Activated CD8-positive, alpha-beta memory T cell treated with anti-CD3 and anti-CD28 coated beads for 48 hours (primary cell): ENCODE measurements around the gene FJX1.
A peak's percentile ranks its signal among the peaks of the same experiment; 100 is the strongest.
"Not testable (repeated sequence)": the region's sequence is repeated elsewhere in the genome, so short reads cannot be mapped to it uniquely, and the experiment has no call there.

ENCODE experiments used
- DNase-seq, 3 experiments: peaks; one replicate each; pipeline ENCODE4 v3.0.0-alpha.2; 2020; ENCODE audit warnings: low read depth in 2 of 3, low spot score in 2 of 3

The FJX1 gene

DNA sequence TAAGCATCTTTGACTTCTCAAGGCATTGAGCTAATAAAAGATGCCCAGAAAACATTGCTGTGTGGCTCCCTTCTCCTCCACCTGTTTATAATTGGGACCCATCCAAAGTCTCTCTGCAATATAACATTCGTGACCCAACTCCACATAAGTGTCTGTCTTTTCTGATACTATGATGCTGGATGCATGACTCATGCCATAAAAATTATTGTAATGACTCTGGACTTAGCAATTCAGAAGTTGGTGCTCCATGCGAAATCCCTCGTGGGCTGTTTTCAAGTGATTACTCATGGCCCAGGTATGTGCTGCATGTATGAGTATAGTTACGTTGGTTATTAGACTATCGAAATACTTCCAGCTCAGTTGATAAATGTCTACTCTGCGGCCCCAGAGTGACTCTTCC lies 11.7 kb downstream of the FJX1 start:
- DNase-seq: no peak

DNA sequence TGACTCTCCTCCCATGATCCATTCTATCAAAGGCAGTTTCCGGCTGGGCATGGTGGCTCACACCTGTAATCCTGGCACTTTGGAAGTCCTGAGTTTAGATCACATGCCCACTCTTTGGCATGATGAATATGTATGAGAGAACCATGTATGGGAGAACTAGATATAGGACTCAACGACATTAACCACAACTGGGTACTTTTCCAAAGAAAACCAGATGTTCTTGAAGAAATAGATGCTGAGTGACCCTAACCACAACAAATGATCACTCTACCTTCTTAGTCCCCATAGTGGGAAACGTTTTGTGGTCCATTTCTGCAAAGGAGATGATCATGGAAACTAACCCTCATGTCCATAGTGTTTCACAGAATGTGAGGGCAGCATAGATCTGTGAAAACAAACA lies 13.6 kb downstream of the FJX1 start:
- DNase-seq: no peak

GRCh38 chr11:35632301-35632700 lies 14.0 kb downstream of the FJX1 start:
- no peak for DNase-seq

DNA sequence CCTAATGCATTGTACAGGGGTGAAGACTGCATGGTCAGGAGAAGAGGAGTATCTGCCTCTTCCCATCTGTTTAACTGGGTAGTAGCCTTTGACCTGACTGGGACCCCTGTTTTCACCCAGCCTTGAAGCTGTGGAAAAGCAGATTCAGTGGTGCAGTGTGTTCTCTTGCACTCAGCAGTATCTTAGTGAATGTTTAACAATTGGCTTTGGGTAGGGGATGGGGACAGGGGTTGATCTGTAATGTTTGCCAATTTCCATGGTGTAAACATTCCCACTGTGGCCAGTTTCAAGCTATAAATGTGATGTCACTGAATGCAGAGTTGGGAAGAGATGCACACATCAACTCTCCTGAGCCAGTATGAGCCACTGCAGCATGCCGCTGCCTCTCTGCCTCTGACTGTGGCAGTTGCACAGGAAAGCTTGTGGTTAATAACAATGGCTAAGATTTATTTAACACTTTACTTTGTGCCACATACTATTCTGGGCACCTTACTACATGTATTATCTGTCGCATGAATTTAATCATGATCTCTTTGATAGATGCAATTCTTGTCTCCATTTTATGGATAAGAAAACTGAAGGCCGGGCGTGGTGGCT lies 15.7 kb downstream of the FJX1 start:
- no peak for DNase-seq

- no peak for DNase-seq
Observed at GRCh38 chr11:35635933-35636332, 17.7 kb downstream of the FJX1 start.

DNA sequence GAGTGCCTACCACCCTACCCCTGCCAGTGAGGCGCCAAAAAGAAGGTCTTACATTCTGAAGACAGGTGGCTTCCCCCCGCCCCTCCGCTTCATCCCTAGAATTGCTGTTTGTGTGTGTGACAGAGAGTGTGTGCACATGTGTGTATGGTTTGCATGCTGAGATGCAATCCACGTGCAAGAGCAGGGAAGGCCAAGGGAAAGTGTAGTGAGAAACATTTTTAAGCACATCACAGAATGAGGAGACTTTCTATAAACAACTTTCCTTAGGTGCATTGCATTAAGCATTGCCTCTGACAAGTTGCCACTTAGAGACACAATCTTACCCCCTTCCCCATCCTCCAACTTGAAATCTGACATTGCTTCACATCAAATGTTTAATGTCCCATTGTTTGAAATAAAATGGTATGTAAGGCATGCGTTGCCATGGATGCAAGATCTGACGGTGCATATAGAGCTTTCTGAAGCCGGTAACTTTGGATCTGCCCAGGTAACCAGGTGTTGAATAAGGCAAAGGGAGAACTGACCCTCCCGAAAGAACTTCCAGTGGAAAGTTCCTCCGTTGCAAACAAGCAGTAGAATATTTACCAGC lies 21.4 kb downstream of the FJX1 start:
- DNase-seq: no peak

- no peak for DNase-seq
Observed at GRCh38 chr11:35641171-35641897, 23.1 kb downstream of the FJX1 start.

DNA sequence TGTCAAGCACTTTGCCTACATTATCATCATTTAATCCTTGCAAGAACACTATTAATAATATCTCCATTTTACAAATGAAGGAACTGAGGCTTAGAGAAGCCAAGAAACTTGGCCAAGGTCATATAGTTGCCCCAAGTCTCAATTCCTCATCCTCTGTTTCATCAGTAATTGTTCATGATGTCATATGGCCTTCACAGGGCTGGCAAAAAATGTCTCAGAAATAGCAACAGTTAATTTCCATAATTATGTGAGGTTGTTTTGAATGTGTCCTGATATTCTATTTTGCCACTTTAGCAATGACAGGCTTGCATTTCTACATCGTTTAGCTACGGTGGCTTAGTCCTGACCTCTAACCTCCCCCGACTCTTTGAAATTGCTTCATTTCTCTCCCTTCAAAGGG lies 23.7 kb downstream of the FJX1 start:
- DNase-seq: no peak

GRCh38 chr11:35647421-35648093 lies 29.3 kb downstream of the FJX1 start:
- DNase-seq: no peak

DNA sequence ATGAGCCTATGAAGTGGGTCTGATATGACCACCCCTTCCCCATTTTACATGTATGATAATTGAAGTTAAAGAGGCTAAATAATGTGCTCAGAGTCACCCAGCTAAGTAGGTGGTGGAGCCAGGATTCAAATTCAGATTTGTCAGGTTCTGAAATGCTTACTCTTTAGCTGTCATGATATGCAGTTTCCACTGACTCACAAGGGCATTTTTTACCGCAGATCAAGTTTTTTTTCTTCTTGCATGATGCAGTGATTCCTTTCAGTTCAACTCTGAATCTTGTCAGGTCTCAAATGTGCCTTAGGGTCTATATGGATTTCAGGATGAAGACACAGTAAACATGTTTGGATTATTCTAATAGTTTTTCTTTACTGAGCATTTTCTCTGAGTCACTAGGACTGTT lies 31.7 kb downstream of the FJX1 start:
- no peak for DNase-seq

DNA sequence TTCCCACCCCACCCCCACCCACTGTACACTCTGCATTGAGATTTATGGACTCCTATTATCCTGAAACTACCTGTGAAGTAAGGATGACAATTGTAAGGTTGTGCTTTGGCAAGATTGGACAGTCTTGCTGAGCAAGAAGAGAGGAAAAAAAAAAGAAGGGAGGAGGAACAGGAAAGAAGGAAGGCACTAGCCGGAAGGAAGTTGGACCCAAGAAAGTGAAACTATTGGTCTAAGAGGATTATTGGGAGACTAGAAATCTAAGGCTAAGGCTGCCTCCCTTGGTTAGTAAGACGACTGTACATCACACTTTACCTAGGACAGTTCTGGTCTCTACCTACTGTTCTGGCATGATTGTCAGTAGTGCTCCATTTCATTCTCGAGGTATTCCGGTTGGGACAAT lies 32.2 kb downstream of the FJX1 start:
- DNase-seq: no peak

- no peak for DNase-seq
Observed at GRCh38 chr11:35651263-35651662, 33.0 kb downstream of the FJX1 start.

GRCh38 chr11:35652786-35653185 lies 34.5 kb downstream of the FJX1 start:
- not testable (repeated sequence) for DNase-seq

- no peak for DNase-seq
Observed at GRCh38 chr11:35654711-35655110, 36.5 kb downstream of the FJX1 start.

GRCh38 chr11:35655254-35655653 lies 37.0 kb downstream of the FJX1 start:
- DNase-seq: no peak

- no peak for DNase-seq
Observed at GRCh38 chr11:35655856-35656255, 37.6 kb downstream of the FJX1 start.

GRCh38 chr11:35658020-35658948 lies 40.0 kb downstream of the FJX1 start:
- DNase-seq: no peak

GRCh38 chr11:35661534-35661933 lies 43.3 kb downstream of the FJX1 start:
- no peak for DNase-seq

DNA sequence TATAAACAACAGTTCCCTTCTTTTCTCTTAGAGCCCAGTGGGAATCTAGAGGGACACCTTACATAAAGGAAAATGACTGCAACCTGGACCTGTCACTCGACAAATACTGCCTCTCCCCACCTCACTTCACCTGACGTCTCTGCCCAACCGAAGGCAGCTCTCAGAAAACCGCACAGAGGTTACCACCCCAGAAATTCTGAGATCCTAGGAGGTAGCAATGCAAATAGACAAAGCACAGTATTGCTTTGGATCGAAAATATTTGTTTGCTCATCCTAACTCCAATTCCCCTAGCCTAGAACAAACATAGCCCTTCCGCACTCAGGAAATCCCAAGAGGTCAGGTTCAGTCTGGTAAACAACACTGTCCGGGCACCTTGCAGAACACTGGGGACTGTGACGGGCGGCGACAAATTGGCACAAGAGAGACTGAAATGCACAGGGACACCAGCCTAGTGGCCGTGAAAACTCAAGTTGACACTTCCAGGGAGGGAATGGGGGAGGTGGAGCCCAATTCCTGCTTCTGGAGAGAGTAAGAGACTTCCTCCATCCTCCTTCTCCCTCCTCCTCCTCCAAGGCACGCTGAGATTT lies 43.9 kb downstream of the FJX1 start:
- peak in 1 of 3 experiments; percentile 22 for DNase-seq

- DNase-seq: peak; percentile 59 to 73 (median 72)
Observed at GRCh38 chr11:35662649-35663407, 44.6 kb downstream of the FJX1 start, which contains the start of gene TRIM44. TSS of gene TRIM44 (plus strand) at chr11:35662775. CDS start at chr11:35663112, 337 bp downstream.
